GM18909 (cell line): Measurements from ENCODE around the gene NPIPA1.
"Not testable (repeated sequence)": the region's sequence is repeated elsewhere in the genome, so short reads cannot be mapped to it uniquely, and the experiment has no call there.

Experiments
- ATAC-seq: cut with Tn5 transposase; IDR thresholded peaks from one replicate; pipeline ENCODE4 v1.9.1; 2021; ENCODE audit warnings: mild to moderate bottlenecking; ENCODE audit not compliant: unreplicated experiment, poor library complexity

The NPIPA1 gene

GRCh38 chr16:14929176-14929575 is 8.1 kb upstream of the NPIPA1 start:
- ATAC-seq = not testable (repeated sequence)

DNA sequence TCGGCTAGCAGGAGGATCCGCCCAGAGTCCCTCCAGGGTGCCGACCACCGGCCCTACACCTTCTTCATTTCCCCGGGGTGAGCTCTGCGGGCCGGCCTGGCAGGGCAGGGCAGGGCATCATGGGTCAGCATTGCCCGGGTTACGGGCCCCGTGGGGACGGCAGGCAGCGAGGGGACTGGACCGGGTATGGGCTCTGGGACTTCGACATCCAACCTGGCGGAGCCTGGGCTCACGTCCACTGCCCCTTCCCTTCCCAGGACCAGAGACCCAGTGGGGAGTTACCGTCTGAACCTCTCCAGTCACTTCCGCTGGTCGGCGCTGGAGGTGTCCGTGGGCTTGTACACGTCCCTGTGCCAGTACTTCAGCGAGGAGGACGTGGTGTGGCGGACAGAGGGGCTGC is 7.0 kb upstream of the NPIPA1 start:
- ATAC-seq = not testable (repeated sequence)

DNA sequence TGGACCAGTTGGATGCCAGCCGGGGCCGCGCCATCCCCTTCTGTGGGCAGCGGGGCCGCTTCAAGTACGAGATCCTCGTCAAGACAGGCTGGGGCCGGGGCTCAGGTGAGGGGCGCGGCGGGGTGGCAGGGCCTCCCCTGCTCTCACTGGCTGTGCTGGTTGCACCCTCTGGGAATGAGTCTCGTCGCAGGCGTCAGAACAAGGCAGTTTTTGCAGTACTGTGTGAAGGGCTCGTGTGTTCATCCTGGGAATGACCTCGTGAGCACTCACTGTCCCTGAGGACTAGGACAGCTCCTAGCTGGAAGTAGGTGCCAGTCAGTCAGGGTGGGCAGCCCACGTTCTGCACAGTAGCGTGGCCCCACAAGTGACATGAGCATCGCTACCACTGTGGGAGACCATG is 6.3 kb upstream of the NPIPA1 start:
- not testable (repeated sequence) for ATAC-seq

DNA sequence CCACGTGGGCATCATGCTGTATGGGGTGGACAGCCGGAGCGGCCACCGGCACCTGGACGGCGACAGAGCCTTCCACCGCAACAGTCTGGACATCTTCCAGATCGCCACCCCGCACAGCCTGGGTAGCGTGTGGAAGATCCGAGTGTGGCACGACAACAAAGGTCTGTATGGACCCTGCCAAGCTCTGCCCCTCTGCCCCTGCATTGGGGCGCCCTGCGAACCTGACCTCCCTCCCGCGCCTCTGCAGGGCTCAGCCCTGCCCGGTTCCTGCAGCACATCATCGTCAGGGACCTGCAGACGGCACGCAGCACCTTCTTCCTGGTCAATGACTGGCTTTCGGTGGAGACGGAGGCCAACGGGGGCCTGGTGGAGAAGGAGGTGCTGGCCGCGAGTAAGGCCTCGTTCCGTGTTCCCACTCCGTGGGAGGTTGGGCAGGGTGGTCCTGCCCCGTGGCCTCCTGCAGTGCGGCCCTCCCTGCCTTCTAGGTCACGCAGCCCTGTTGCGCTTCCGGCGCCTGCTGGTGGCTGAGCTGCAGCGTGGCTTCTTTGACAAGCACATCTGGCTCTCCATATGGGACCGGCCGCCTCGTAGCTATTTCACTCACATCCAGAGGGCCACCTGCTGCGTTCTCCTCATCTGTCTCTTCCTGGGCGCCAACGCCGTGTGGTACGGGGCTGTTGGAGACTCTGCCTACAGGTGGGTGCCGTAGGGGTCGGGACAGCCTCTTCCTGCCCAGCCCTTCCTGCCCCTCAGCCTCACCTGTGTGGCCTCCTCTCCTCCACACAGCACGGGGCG is 4.5 kb upstream of the NPIPA1 start:
- ATAC-seq = not testable (repeated sequence)

GRCh38 chr16:14937994-14938393 is 751 bp downstream of the NPIPA1 start:
- ATAC-seq = not testable (repeated sequence)

DNA sequence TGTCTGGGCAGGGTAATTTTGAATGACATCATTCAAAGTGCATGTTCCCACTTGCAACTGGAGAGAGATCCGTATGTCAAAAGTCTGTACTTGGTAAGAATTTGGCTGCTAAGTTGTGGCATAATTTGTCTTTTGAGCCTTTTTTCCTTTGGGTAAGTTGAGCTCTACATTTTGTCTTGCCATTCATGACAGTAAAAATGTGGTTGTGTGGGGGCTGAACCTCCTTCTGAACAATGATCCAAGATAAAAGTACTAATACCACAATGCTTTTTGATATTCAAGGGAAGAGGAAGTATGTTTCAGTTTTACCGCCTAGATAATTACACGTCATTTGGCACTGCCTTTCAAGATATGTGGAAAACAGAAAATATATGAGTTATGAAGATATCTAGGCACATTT is 5.4 kb downstream of the NPIPA1 start:
- ATAC-seq = not testable (repeated sequence)

DNA sequence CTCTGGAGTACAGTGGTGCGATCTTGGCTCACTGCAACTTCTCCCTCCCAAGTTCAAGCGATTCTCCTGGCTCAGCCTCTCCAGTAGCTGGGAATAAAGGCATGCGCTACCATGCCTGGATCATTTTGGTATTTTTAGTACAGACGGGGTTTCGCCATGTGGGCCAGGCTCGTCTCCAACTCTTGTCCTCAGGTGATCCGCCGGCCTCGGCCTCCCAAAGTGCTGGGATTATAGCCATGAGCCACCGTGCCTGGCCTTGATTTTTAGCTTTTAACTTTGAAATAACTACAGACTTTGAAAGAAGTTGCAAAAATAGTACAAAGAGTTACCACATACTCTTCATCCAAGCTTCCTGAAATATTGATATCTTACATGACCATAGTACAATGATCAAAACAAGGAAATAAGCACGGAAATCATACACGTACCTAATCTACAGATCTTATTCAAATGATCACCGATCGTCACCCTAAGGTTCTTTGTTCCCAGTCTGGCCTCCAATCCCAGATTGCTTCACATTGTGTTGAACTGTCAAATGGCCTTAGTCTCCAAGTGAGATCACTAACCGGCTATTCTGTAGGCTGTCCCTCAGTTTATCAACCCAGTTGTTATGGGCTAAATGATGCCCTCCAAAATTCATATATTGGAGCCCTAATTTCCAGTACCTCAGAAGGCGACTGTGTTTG is 18.4 kb downstream of the NPIPA1 start:
- ATAC-seq = no peak

GRCh38 chr16:14957576-14958322 is 20.5 kb downstream of the NPIPA1 start:
- ATAC-seq = no peak

DNA sequence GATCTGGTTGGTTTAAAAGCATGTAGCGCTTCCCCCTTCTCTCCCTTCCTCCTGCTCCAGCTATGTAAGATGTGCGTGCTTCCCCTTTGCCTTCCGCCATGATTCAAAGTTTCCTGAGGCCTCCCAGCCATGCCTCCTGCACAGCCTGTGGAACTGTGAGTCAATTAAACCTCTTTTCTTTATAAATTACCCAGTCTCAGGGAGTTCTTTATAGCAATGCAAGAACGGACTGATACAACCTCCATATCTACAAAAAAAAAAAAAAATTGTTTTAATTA is 21.0 kb downstream of the NPIPA1 start:
- no peak for ATAC-seq

DNA sequence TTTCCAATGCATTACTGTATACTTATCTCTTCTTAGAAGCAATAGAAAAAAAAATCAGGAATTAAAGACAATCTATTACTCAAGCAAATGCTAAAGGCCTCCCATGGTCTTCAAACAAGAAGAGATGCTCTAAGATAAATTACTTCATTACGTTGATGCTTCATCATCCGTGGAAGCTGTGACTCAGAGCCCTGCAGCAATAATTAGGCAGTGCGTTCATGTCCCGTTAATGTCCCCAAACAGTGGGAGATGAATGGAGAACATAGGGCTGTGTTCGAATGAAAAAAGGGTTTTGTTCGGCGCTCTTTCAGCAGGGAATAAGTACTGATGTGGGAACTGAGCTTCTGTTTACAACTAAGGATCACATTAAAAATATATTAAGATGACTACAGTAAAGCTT is 21.7 kb downstream of the NPIPA1 start:
- no peak for ATAC-seq

DNA sequence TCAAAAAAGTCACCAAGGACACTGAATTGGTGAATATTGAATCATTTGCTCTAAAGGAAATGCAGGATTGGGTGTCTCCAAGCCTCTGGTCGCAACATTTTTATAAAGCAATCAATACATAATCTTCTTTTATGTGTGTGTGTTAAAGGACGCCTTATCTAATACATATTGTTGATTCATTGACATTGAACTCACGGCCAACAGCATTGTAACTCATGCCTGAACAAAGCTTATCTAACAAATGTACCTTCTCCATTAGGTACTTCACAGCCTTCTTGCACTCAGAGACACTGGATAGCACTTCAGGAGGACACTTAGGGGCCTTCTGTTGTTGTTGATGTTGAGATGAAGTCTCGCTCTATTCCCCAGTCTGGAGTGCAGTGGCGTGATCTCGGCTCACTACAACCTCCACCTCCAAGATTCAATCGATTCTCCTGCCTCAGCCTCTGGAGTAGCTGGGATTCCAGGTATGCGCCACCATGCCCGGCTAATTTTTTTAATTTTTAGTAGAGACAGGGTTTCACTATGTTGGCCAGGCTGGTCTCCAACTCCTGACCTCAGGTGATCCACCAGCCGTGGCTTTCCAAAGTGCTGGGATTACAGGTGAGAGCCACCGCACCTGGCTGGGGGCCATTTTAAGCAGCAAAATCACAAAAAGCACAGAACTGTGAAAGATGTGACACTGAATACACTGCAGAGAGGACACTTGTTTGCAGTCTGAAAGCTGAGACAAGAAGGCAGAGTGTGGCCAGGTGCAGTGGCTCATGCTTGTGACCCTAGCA is 24.4 kb downstream of the NPIPA1 start:
- no peak for ATAC-seq

DNA sequence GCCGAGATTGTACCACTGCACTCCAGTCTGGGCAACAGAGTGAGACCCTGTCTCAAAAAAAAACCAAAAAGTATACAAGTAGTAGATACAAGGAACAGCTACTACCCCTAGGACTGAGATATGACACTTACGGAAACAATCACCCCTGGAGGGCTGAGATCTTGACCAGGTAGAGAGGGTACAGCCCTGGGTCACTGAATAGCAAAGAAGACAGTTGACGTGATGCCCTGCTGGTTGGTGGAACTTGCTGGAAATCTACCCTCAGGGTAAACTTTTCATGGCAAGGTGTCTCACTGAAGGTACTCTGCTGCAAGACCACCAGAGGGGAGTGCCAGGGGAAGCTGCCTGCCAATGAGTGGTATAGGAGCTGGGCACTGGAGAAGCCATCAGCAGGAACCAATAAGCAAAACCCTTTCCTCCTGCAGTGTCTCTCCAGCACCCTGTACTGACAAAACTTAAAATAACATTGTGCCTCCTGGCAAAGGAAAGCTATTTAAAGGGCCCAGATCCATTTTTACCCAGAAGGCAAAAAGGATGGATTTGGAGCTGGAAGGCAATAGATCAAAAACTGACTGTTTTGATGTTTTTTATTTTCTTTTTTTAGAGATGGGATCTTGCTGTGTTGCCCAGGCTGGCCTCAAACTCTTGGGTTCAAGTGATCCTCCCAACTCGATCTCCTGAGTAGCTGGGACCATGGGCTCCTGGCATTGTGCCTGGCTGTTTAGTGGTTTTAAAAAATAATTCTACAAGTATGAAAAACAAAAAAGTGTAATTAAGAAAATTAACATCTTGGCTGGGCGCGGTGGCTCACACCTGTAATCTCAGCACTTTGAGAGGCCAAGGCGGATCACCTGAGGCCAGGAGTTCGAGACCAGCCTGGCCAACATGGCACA is 26.3 kb downstream of the NPIPA1 start:
- ATAC-seq = no peak

DNA sequence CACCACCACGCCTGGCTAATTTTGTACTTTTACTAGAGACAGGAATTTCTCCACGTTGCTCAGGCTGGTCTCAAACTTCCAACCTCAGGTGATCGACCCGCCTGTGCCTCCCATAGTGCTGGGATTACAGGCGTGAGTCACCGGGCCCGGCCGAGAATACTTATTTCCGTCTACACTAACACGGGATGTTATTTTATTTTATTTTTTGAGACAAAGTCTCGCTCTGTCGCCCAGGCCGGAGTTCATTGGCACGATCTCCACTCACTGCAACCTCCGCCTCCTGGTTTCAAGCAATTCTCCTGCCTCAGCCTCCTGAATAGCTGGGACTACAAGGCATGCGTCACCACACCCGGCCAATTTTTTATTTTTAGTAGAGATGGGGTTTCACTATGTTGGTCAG is 28.1 kb downstream of the NPIPA1 start:
- ATAC-seq = no peak

DNA sequence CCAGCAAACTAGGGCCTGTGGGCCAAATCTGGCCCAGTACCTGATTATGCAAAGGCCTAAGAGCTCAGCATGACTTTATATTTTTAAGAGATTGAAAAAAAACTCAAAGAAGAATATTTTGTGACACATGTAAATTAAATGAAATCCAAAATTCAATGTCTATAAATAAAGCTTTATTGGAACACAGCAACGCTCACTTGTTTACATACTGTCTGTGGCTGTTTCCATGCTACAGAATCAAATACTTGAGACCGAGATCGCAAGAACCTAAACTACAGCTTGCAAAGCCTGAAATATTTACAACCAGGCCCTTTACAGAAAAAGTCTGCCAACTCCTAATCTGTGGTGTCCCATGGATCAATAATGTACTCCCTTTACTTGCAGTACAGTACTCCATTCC is 32.6 kb downstream of the NPIPA1 start:
- ATAC-seq = not testable (repeated sequence)

DNA sequence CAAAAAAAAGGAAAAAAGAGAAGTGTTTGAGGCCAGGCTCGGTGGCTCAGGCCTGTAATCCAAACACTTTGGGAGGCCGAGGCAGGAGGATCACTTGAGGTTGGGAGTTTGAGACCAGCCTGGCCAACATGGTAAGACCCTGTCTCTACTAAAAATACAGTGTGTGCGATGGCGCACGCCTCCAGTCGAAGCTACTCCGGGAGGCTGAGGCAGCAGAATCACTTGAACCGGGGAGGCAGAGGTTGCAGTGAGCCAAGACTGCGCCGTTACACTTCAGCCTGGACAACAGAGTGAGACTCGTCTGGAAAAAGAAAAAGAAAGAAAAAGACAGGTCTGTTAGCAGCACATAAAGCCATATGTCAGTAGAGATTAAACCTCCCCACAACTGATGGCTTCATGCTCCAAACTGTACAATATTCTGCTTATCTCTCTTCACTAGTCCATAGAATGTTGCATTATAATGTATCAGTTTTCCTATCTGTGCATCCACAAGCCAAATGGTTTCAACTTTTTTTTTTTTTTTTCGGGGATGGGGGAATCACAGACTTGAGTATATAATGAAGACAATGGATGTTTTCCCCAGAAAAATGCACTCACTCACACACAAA is 34.5 kb downstream of the NPIPA1 start:
- ATAC-seq = not testable (repeated sequence)

DNA sequence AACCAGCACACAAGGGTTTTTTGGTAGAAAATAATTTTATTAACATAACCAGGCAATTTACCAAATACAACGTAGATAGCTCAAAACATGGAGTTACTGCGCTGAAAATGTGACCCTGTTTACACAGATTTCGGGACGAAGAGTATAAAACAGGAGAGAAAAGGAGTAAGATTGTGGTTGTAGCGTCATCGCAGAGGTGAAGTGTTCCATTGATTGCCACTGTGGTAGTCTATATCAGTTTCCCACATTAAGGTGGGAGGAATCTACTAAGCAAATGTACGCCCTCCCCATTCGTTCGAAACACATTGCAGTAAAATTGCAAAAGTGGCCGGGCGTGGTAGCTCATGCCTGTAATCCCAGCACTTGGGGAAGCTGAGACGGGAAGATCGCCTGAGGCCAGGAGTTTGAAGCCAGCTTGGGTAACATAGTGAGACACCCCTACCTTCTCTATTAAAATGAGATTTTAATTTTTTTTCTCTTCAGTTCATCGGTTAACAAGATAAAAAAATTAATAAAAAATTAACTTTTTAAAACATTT is 36.6 kb downstream of the NPIPA1 start:
- ATAC-seq = not testable (repeated sequence)

GRCh38 chr16:14974331-14974655 is 37.0 kb downstream of the NPIPA1 start:
- not testable (repeated sequence) for ATAC-seq

DNA sequence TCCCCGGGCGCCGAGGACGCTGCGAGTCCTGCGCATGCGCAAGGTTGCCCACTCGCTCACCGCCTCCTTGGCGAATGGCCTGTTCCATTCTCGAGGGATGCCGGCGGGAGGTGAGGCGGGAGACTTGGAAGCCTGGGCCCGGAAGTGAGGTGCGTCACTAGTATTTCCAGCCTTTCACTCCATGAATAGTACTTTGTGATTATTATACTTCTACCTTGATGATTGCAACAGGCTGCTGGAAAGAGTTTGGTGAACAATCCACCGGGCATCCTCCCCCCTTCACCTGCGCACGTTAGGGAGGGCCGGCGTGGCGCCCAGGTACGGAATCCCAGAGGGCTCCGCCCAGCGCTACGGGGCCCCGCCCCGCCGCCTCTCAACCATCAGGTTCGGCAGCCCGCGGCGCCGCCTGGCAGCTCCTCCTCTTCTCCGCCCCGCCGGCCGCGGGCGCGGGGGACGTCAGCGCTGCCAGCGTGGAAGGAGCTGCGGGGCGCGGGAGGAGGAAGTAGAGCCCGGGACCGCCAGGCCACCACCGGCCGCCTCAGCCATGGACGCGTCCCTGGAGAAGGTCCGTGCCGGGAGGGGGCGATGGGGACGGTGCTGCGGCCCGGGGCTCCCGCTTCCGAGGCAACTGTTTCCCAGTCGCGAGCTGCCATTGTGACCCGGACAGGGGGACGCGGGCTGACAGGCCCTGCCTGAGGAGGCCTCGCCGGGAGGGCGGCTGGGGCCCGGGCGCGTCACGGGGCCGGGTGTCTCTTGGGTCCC is 37.6 kb downstream of the NPIPA1 start, which contains the start of gene PDXDC1:
Gene PDXDC1 (plus strand): TSS at position 371 of the 762 bp plus-strand sequence. CDS start 174 bp downstream, at position 545.
- peak; percentile 93 for ATAC-seq
